Fibroblast of pulmonary artery (primary cell): ENCODE data around the gene LPIN3.

Experiments
- DNase-seq: peaks from one replicate; pipeline ENCODE4 v3.0.0-alpha.2; 2010; ENCODE audit warnings: low read depth
- H3K4me3 ChIP-seq: replicated peaks from 2 replicates; pipeline ENCODE4 v1.5.1; 2011; ENCODE audit warnings: low read depth, mild to moderate bottlenecking, control low read depth, low read length, moderate library complexity
- CTCF ChIP-seq: IDR thresholded peaks from 2 replicates; pipeline ENCODE4 v1.5.1; 2011; ENCODE audit warnings: mild to moderate bottlenecking, control low read depth, low read length, inconsistent platforms; ENCODE audit errors: missing control alignments

Gene LPIN3

GRCh38 chr20:41367393-41367695, 26.7 kb downstream of the LPIN3 start:
- DNase-seq = no peak
- TF ChIP-seq CTCF = no peak
- H3K4me3 ChIP-seq = no peak overlapping the region

- H3K4me3 ChIP-seq = no peak overlapping the region
- TF ChIP-seq CTCF = no peak
- no peak for DNase-seq
Observed at GRCh38 chr20:41367956-41368355, 27.3 kb downstream of the LPIN3 start.

GRCh38 chr20:41369673-41370072, 29.1 kb downstream of the LPIN3 start:
- no peak for DNase-seq
- H3K4me3 ChIP-seq = no peak overlapping the region
- no peak for TF ChIP-seq CTCF

DNA sequence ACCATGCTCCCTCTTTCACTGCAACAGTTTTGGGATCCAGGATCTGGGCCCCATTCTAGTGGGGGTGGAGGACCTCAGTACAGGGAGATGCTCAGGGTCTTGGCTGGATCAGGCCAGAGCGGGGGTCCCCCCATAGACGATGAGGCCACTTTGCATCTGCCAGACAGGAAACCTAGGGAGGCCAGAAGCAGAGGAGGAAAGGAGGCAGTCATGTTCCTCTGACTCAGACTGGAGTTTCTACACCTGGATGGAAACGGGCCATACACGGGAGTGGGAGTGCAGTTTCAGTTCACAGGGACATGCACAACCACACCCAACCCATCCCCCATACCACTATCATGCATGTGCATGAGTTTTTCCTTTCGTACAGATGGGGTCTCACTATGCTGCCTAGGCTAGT, 29.6 kb downstream of the LPIN3 start:
- TF ChIP-seq CTCF = no peak
- H3K4me3 ChIP-seq = no peak overlapping the region
- DNase-seq = no peak

DNA sequence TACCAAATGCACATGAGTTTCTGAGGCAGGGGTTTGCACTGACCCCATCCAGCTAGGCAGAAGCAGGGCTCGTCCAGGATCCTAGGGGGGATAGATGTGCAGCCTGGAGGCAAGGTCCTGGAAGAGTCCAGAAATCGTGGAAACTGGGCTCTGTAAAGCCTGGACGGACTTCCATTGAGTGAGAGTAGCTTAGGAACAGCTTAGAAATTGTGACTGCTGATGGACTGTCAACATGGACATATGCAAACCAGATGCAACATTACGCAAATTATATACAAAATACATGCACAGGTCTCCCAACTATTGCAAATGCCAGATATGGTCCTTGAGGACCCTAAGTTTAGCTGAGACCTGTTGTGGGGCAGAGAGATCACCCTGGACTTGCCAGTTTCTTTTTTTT, 30.8 kb downstream of the LPIN3 start:
- no peak overlapping the region for H3K4me3 ChIP-seq
- no peak for DNase-seq
- TF ChIP-seq CTCF = no peak

DNA sequence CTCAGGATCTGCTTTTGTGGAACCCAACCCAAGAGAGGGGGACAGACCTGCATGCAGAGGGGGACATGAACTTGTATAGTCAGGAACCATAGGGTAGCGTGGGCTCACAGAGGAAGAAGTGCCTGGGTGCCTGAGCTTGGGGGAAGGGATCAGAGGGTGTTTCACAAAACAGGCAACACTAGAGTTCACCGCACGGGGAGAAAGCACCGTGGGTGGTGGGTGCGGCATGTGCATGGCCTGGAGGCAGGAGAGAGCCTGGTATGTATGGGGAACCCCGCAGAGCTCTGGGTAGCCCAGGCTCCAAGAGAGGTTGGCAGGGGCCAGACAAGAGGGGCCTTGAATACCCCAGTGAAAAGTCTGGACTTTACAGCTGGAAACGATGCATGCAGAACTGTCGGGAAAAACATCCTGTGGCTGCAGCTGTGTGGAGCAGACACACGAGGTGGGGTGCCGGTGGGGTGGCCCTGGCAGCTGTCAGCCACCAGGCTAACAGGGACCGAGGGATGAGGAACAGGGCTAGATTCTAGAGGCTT, 32.7 kb downstream of the LPIN3 start:
- DNase-seq = no peak
- H3K4me3 ChIP-seq = no peak overlapping the region
- TF ChIP-seq CTCF = no peak

- DNase-seq = no peak
- no peak overlapping the region for H3K4me3 ChIP-seq
- TF ChIP-seq CTCF = no peak
Observed at GRCh38 chr20:41373931-41374920, 33.6 kb downstream of the LPIN3 start.
